ENCODE data around the gene INSYN1. TPM values are rescaled to one million over a fixed set of nuclear protein-coding genes. Genes with fewer than 3 reads are reported as not detected.
A peak's percentile ranks its signal among the peaks of the same experiment; 100 is the strongest.
"Not testable (repeated sequence)": the region's sequence is repeated elsewhere in the genome, so short reads cannot be mapped to it uniquely, and the experiment has no call there.

Gene INSYN1
- total RNA-seq, 2 experiments from 2014 or later = not detected

DNA sequence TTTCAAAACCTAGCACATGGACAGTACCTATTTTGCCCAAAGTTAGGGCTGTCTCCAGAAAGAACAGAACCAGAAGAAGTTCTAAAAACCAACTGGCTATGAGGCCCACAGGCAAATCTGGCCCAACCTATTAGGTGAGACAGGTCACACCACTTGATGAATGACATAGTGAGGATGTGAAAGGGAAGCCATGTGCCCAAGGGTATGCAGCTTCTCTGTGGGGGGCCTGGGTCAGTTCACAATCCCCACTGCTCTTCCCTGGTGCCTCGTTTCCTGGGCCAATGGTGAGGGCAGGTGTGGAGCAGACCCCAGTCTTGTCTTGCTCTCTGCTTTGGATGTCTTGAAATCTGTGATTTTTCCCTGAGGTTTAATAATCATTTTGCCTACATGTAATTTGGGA is 8.9 kb downstream of the INSYN1 start:
- DNase-seq (no peak), ATAC-seq (no peak)
- no peak overlapping the region for H3K27ac Mint-ChIP-seq
- no peaks in the 10 kb centered on the region for H3K36me3 Mint-ChIP-seq (ENCODE audit: low read depth)
- POLR2A ChIA-PET = no interaction called here
- no peaks in the 10 kb centered on the region for H3K27me3 Mint-ChIP-seq (ENCODE audit: low read depth)
- H3K9me3 Mint-ChIP-seq (ENCODE audit: insufficient read depth) = no peaks in the 10 kb centered on the region
- no peak overlapping the region for H3K4me3 Mint-ChIP-seq
- no peaks in the 10 kb centered on the region for H3K4me1 Mint-ChIP-seq (ENCODE audit: low read depth)
- CTCF ChIA-PET = no interaction called here

DNA sequence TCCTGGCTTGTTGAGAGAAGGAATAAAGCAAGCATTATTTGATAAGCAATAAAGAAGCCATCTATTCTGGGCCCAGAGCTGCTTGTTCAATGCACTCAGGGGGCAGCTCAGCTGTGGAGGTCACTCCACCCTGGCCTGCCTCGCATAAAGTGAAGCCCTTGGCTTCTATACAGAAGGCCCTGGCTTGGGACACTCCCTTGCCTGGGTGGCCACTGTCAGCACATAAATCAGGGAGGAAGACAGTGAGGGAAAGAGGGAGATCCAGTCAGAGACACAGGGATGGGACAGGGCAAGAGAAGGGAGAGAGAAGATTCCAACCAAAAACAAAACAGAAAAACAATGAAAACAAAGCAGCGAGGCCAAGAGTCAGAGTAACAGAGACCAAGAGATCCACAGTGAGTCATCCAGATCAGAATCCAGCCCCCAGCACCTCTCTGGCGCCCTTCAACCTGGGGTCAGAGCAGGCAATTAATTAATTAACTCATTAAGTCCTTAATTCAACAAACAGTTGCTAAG is 11.8 kb downstream of the INSYN1 start:
- H3K4me3 Mint-ChIP-seq = no peak overlapping the region
- H3K4me1 Mint-ChIP-seq (ENCODE audit: low read depth) = no peaks in the 10 kb centered on the region
- DNase-seq (no peak), ATAC-seq (no peak)
- no peaks in the 10 kb centered on the region for H3K36me3 Mint-ChIP-seq (ENCODE audit: low read depth)
- CTCF ChIA-PET = no interaction called here
- no peaks in the 10 kb centered on the region for H3K27me3 Mint-ChIP-seq (ENCODE audit: low read depth)
- POLR2A ChIA-PET = no interaction called here
- H3K9me3 Mint-ChIP-seq (ENCODE audit: insufficient read depth) = no peaks in the 10 kb centered on the region
- no peak overlapping the region for H3K27ac Mint-ChIP-seq

DNA sequence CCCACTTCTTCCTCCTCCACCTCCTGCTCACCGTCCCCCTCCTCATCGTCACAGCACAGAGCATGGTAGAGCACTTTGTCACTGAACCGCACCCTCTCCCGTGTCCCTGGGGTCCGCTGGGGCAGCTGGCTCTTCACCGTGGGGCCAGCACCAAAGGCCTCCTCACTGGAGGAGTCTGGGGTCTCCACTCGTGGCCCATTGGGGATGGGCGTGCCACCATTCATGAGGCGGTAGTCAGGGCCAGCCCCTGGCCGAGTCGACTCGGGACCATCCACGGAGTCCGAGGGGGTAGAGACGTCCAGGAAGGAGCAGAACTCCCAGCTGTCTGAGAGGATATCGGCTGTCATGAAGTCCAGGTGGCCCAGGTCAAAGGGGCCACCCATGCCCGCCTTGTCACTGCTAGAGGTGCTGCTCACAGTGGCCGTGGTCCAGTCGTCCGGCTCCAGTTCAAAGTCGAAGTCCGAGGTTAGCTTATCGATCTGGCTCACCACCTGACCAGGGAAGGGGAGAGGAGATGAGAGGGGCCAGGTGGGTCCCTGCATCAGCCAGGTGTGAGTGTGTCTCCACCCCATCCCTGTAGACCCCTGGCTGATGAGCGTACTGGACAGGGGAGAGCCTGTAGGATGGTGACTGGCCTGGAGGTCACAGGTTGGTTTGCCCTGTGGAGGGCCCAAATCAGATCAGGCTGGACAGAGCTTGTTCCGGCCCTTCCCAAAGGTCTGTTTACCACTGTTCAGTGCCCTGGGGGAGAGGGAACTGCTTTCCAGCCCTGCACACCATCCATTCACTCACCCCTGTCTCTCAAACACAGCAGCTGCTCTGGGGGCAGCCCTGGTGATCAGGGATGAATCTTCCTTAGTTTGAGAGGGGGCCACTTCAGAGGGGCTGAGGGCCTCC is 12.8 kb downstream of the INSYN1 start:
- no peaks in the 10 kb centered on the region for H3K4me1 Mint-ChIP-seq (ENCODE audit: low read depth)
- DNase-seq (no peak), ATAC-seq (no peak)
- ChIA-PET CTCF (no interaction called here), POLR2A (no interaction called here)
- H3K27me3 Mint-ChIP-seq (ENCODE audit: low read depth) = no peaks in the 10 kb centered on the region
- H3K9me3 Mint-ChIP-seq (ENCODE audit: insufficient read depth) = no peaks in the 10 kb centered on the region
- no peaks in the 10 kb centered on the region for H3K36me3 Mint-ChIP-seq (ENCODE audit: low read depth)
- no peak overlapping the region for H3K4me3 Mint-ChIP-seq
- peak overlapping the region; percentile 28 for H3K27ac Mint-ChIP-seq

DNA sequence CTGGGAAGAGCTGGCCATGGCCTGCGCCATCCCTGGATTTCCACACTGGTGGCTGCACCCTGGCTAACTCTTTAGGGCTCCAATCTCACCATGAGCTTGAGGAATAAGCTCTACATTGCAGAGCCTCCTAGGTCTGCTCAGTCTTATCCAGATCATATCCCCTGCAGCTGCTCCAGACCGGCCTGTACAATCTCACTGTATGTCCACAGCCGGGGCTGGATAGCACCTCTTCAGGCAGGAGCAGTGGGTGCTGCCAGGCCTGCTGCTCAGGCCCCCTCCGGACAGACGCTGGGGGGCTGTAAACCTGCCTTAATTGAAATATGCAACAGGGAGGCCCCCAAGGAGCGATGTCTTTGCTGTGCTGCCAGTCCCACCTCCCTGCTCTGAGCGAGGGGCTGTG is 15.6 kb downstream of the INSYN1 start:
- CTCF ChIA-PET = no interaction called here
- no peaks in the 10 kb centered on the region for H3K4me1 Mint-ChIP-seq (ENCODE audit: low read depth)
- no peaks in the 10 kb centered on the region for H3K27me3 Mint-ChIP-seq (ENCODE audit: low read depth)

DNA sequence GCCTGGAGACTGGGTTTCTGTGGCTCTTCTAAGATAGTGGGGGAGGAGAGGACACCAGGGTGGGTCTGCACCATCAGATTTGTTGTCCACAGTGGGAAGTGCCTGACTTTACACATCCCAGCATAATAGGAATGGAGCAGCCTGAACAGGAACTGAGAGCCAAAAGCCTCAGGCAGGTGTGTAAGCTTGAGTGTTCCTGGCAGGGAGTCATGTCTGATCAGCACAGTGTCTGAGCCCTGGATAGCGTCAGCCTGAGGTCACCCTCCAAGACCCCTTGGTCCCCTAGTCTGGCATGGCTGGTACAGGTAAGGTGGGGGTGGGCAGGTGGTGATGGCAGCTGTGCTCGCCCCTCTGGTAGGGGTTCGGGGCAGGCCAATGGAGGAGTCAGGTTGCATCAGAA is 20.2 kb downstream of the INSYN1 start:
- no peak overlapping the region for H3K4me3 Mint-ChIP-seq
- no peaks in the 10 kb centered on the region for H3K4me1 Mint-ChIP-seq (ENCODE audit: low read depth)
- ChIA-PET CTCF (no interaction called here), POLR2A (no interaction called here)
- ATAC-seq (no peak), DNase-seq (no peak)
- H3K27me3 Mint-ChIP-seq (ENCODE audit: low read depth) = no peaks in the 10 kb centered on the region
- no peak overlapping the region for H3K27ac Mint-ChIP-seq
- no peaks in the 10 kb centered on the region for H3K9me3 Mint-ChIP-seq (ENCODE audit: insufficient read depth)
- no peaks in the 10 kb centered on the region for H3K36me3 Mint-ChIP-seq (ENCODE audit: low read depth)

More for the DNA sequence above, 15.6 kb downstream of the INSYN1 start:
- ATAC-seq (no peak), DNase-seq (no peak)
- Mint-ChIP-seq H3K9me3 (ENCODE audit: insufficient read depth) (no peaks in the 10 kb centered on the region), H3K27ac (no peak overlapping the region), H3K4me3 (no peak overlapping the region), H3K36me3 (ENCODE audit: low read depth) (no peaks in the 10 kb centered on the region)
- POLR2A ChIA-PET = no interaction called here

DNA sequence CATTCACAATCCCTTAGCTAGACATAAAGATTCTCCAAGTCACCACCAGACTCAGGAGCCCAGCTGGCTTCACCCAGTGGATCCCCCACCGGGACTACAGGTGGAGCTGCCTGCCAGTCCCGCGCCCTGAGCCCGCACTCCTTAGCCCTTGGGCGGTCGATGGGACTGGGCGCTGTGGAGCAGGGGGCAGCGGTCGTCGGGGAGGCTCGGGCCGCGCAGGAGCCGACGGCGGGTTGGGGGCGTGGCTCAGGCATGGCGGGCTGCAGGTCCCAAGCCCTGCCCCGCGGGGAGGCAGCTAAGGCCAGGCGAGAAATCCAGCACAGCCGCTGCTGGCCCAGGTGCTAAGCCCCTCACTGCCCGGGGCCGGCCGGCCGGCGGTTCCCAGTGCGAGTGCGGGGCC is 21.1 kb downstream of the INSYN1 start:
- H3K4me1 Mint-ChIP-seq (ENCODE audit: low read depth); CTCF ChIA-PET; H3K4me3 Mint-ChIP-seq; ATAC-seq; DNase-seq; H3K27ac Mint-ChIP-seq; H3K27me3 Mint-ChIP-seq (ENCODE audit: low read depth); H3K36me3 Mint-ChIP-seq (ENCODE audit: low read depth); POLR2A ChIA-PET; H3K9me3 Mint-ChIP-seq (ENCODE audit: insufficient read depth): not testable (repeated sequence)

DNA sequence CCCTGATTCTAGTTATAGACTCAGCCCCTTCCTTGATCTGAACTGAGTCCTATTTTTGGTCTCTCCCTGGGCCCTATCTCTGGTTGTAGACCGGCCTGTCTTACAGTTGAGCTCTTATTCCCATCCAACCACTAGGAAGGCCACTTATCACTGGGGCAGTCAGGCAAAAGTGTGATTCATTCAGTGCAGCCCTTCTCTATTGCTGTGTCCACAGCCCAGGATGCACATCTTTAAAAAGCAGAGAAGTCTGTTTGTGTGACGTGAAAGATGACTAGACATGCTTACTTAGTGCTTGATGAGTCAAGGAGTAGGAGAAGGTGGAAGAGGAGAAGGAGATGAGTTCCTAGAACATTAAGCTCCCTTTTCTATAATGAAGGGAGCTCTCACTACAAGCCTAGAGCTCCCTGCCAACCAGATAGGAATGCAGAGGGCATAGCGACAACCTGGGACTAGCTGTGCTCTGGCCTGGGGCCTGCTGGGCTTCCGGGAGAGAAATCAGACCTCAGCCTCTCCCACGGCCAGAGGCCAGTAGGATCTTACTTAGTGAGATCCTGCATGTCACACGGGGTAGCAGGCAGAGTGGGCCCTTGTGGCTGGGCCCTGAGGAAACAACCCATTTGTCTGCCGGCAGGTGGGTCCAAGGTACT is 25.7 kb downstream of the INSYN1 start:
- Mint-ChIP-seq H3K27me3 (ENCODE audit: low read depth) (peaks cover 7% of the 10 kb centered on the region), H3K4me1 (ENCODE audit: low read depth) (no peaks in the 10 kb centered on the region), H3K4me3 (no peak overlapping the region), H3K27ac (no peak overlapping the region), H3K9me3 (ENCODE audit: insufficient read depth) (no peaks in the 10 kb centered on the region), H3K36me3 (ENCODE audit: low read depth) (no peaks in the 10 kb centered on the region)
- ChIA-PET POLR2A (no interaction called here), CTCF (interaction anchor here (1.2 kb wide), 1 partner anchor 27 kb away, joined by 3 read pairs; no protein-coding TSS in a partner anchor)
- ATAC-seq (no peak), DNase-seq (no peak)

DNA sequence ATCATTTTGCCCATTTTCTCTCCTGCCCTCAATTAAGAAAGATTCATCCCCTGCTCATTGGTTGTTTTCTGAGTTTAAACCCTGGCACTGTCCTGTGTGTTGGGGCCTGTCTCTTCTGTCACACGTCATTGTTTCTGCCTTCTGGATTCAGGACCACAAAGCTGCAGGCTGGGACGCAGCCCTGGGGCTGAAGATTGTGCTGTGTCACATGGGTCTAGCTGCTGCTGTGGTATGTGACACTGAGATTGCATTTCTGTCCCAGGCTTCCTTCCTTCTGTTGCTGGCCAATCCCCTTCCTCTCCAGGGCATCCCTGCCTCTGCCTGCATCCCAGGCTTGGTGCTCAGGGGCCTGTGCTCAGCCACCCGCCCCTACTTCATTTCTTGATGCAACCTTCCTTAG is 28.9 kb downstream of the INSYN1 start:
- Mint-ChIP-seq H3K9me3 (ENCODE audit: insufficient read depth) (no peaks in the 10 kb centered on the region), H3K4me3 (no peak overlapping the region), H3K27me3 (ENCODE audit: low read depth) (peaks cover 9% of the 10 kb centered on the region), H3K4me1 (ENCODE audit: low read depth) (no peaks in the 10 kb centered on the region), H3K36me3 (ENCODE audit: low read depth) (no peaks in the 10 kb centered on the region), H3K27ac (no peak overlapping the region)
- ChIA-PET POLR2A (no interaction called here), CTCF (no interaction called here)
- no peak for ATAC-seq
- no peak for DNase-seq

DNA sequence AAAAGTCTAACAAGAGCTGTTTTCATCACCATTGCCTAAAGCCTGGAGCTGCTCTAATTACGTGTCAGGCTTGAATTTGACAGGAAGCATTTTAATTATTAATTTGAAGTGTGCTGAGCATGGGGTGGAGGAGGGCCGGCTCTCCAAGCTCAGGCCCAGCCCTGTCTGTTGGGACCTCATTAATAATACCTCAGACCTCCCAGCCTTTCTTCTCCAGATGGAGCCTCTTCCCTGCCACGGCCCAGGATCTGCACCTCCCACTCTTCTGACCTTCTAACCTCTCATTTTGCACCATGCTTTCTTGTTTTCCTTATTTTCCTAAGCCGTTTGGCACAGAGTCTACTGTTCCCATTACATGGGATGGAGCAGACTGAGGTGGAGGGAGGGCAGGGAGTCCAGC is 30.0 kb downstream of the INSYN1 start:
- H3K4me1 Mint-ChIP-seq (ENCODE audit: low read depth) = no peaks in the 10 kb centered on the region
- ChIA-PET CTCF (no interaction called here), POLR2A (no interaction called here)
- no peaks in the 10 kb centered on the region for H3K36me3 Mint-ChIP-seq (ENCODE audit: low read depth)
- peaks cover 14% of the 10 kb centered on the region for H3K27me3 Mint-ChIP-seq (ENCODE audit: low read depth)
- no peak for DNase-seq
- ATAC-seq = no peak
- no peaks in the 10 kb centered on the region for H3K9me3 Mint-ChIP-seq (ENCODE audit: insufficient read depth)
- no peak overlapping the region for H3K27ac Mint-ChIP-seq
- H3K4me3 Mint-ChIP-seq = no peak overlapping the region

DNA sequence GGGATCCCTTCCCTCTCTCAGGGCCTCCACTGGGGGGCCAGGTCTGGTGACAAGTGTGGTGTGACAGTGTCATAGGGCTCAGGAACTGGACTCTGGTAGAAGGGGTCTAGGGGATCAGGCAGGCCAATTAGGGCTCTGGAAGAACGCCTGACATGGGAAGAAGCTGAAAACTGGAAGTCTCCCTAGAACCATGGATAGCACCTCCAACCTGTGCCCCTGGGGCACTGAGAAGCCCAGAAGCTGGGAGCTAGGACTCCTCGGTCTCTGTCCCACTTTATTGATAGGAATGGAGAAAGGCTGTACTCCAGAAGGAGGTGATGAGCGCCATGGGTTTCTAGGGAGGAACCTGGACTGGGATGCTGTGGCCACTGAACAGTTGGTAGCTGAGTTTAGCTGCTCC is 30.7 kb downstream of the INSYN1 start:
- no peaks in the 10 kb centered on the region for H3K9me3 Mint-ChIP-seq (ENCODE audit: insufficient read depth)
- no peaks in the 10 kb centered on the region for H3K36me3 Mint-ChIP-seq (ENCODE audit: low read depth)
- peaks cover 14% of the 10 kb centered on the region for H3K27me3 Mint-ChIP-seq (ENCODE audit: low read depth)
- DNase-seq = no peak
- no peak overlapping the region for H3K4me3 Mint-ChIP-seq
- H3K4me1 Mint-ChIP-seq (ENCODE audit: low read depth) = no peaks in the 10 kb centered on the region
- ATAC-seq = no peak
- H3K27ac Mint-ChIP-seq = no peak overlapping the region
- ChIA-PET POLR2A (no interaction called here), CTCF (interaction anchor here (0.6 kb wide), 1 partner anchor 17 kb away, joined by 3 read pairs; no protein-coding TSS in a partner anchor)

DNA sequence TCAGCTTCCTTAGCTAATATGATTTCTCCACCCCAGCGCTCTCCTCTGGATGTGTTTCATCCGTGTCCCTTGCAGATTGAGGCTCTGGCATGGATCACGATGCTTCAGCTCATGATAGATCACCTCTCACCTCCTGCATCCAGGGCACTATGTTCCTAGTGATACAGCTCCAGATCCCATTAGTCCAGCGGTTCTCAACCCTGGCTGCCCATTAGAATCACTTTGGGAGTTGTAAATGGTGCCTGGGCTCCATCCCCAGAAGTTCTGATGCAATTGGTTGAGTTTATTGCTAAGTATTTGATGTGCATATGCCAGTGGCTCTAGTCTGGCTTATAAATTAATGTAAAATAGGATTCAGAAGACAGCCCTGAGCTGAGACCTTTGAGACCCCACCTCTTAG is 34.5 kb downstream of the INSYN1 start:
- Mint-ChIP-seq H3K36me3 (ENCODE audit: low read depth) (no peaks in the 10 kb centered on the region), H3K4me3 (no peak overlapping the region), H3K9me3 (ENCODE audit: insufficient read depth) (no peaks in the 10 kb centered on the region), H3K27ac (no peak overlapping the region), H3K4me1 (ENCODE audit: low read depth) (no peaks in the 10 kb centered on the region), H3K27me3 (ENCODE audit: low read depth) (peaks cover 7% of the 10 kb centered on the region)
- ChIA-PET CTCF (interaction anchor here (0.6 to 1.2 kb wide), 4 partner anchors 12 to 82 kb away, joined by 3 to 4 read pairs (median 3); no protein-coding TSS in a partner anchor), POLR2A (interaction anchor here (1.2 kb wide), 1 partner anchor 33 kb away, joined by 3 read pairs; no protein-coding TSS in a partner anchor)
- no peak for DNase-seq
- no peak for ATAC-seq

DNA sequence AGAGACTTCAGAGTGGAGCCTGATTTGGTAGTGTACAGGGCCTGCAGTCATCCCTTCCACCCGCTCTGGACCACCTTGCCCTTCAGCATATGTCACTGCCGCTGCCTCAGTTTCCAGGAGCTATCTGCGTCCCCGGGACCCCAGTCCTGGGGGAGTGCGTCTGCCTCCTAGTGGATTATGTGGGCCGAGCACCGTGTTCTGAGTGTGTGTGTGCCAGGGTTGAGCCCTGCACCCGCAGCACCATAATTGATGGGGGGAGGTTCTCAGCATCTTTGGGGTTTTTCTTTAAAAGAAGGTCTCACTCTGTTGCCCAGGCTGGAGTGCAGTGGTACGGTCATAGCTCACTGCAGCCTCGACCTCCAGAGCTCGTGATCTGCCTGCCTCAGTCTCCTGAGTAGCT is 35.3 kb downstream of the INSYN1 start:
- CTCF ChIA-PET = interaction anchor here (1.1 to 1.4 kb wide), 2 partner anchors 12 to 81 kb away, joined by 4 read pairs; no protein-coding TSS in a partner anchor
- POLR2A ChIA-PET = interaction anchor here (1.2 kb wide), 1 partner anchor 32 kb away, joined by 3 read pairs; no protein-coding TSS in a partner anchor

More for the DNA sequence above, 35.3 kb downstream of the INSYN1 start:
- DNase-seq (no peak), ATAC-seq (no peak)
- Mint-ChIP-seq H3K36me3 (ENCODE audit: low read depth) (no peaks in the 10 kb centered on the region), H3K27me3 (ENCODE audit: low read depth) (peaks cover 7% of the 10 kb centered on the region), H3K27ac (no peak overlapping the region), H3K4me3 (no peak overlapping the region), H3K4me1 (ENCODE audit: low read depth) (no peaks in the 10 kb centered on the region), H3K9me3 (ENCODE audit: insufficient read depth) (no peaks in the 10 kb centered on the region)
